Smooth muscle cell of the brain vasculature (primary cell): ENCODE data around the gene OTUD5.
A peak's percentile ranks its signal among the peaks of the same experiment; 100 is the strongest.

Experiments
- DNase-seq: peaks from one replicate; pipeline ENCODE4 v3.0.0-alpha.2; 2012; ENCODE audit warnings: low read depth, low spot score

The OTUD5 gene

DNA sequence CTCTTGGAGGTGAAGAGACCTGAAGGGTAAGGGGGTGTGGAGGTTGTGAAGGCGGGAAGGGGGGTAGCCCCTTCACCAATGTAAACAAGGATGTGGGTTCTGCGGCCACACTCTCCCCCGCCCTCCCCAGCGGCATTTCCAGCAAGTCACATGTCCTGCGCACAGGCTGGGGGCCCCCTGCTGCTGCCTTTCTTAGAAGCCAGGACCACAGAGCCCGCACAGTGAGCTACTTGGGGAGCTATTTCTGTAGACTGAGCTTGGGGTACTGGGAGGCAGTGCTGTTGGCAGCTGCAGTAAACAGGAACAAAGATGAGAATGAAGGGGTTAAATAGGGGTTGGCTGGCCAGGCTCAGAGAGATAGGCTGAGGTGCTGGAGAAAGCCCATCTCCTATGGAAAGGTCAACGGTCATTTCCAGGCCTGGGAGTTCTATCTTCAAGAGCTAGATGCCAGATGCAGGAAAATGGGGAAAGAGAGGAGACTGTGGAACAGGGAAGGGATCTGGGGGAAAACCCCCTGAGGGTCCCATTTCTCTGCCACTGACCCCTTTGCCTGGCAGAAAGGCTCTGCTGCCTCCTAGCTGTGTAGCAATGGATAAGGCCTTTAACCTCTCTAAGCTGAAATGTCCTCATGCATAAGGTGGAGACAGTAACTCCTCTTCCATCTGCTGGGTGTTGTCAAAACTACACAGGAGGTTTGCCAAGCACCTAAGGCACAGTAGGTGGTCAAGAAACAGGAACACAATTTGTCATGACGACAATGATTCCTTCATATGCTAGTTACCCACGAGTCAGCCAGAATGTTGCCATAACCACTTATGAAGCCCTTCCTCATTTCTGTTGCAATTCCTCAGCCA, 20.1 kb downstream of the OTUD5 start:
- no peak for DNase-seq

DNA sequence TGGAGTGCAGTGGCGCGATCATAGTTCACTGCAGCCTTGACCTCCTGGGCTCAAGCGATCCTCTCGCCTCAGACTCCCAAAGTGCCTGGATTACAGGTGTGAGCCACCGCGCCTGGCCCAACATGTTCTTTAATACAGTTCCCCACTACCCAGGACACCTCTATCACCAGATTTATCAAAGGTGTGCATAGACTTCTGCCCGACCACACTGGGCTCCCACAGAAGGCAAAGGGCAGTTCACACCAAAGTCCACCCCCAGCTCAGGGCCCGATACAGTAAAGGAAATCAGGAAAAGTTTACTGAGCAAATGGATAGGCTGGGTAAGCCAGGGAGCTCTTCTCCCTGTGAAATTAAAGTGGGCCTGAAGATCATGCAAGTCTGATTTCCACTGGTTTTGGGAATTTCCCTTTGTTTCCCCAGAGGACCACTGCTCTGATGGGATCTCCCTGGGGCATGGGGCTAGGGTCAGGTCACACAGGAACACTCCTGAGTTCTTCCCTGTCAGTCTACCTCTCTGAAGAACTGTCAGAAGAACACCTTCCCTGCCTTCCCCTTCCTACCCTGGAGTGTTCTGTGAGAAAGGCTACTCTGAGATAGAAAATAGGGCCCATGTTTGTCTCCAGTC, 20.9 kb downstream of the OTUD5 start:
- no peak for DNase-seq

DNA sequence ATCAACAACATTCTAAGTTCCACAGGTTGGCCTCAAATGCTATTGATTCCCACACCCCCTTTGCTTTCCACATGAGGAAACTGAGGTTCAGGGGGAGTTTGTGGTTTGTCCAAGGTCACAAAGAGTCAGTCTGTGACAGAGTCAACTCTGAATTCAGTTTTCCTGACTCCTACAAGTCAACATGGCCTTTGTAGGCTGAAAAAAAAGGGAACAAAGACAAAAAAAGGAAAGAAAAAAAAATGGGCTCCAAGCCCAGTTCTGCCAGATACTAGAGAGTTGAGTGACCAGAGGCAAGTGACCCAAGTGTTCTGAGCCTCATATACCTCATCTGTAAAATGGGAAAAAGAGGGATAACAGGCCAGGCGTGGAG, 22.1 kb downstream of the OTUD5 start:
- no peak for DNase-seq

DNA sequence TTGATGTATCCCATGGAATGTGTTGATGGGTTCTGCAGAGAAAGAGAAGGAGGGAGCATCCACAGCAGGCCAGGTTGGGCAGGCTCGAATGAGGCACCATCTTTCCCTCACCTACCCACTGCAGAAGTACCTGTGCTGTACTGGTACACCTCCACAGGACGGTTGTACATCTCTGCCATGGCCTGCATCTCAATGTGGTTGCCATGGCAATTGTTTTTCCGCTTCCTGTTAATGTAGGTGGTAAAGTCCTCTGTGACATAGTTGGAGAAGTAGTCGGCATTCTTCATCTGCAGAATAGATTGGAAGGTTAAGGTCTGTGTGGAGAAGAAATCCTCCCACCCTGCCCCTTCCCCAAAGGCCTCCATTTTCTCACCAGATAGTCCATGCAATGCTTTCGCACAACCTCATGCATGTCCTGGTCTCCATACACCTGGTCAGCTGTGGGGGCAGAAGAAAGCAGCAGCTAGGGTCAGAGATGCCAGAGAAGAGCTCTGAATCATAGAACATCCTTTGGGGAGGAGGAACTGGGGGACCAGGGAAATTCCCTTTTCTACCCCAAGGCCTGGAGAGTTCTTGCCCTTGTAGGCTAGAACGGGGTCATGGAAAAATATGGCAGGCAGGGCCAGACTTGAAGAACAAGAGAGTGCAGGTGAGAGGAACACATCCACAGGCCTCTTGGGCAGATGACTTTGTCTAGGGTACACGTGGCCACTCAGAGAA, 22.7 kb downstream of the OTUD5 start:
- no peak for DNase-seq

DNA sequence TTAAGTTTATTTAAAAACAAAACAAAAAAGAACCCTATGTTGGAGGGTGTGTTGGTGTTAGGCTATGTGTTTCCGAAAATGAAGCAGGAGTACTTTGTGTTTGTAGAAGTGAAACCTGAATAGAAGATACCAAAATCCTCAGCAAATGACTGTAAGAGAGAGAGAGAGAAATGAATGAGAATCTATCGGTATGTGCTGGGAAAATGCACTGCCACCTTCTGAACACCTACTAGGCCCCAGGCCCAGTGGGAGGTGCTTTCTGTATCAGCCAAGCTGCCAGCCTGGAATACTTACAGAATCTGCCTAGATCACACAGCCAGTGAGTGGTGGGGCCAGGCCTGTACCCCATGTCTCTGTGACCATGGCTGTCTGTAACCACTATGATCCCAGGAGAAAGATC, 23.6 kb downstream of the OTUD5 start:
- DNase-seq, result no peak

DNA sequence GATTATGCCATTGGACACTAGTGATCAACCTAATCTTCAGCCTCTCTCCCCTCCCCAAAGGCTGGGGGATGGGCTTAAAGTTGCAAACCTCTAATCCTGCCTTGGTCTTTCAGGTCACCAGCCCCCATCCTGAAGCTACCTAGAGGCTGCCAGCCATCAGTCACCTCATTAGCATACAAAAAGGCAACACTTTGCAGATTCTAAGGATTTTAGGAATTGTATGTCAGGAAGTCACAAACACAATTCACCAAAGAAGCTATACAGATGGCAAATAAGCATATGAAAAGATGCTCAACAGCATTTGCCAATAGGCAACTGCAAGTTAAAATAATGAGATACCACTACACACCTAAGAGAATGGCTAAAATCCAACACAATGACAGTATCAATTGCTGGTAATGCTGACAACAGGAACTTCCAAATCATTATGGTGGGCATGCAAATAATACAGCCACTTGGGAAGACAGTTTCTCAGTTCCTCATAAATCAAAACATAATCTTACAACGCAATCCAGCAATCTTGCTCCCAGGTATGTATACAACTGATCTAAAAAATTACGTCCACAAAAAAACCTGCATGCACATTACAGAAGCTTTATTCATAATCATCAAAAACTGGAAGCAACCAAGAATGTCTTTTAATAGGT, 29.5 kb downstream of the OTUD5 start:
- DNase-seq, result no peak

DNA sequence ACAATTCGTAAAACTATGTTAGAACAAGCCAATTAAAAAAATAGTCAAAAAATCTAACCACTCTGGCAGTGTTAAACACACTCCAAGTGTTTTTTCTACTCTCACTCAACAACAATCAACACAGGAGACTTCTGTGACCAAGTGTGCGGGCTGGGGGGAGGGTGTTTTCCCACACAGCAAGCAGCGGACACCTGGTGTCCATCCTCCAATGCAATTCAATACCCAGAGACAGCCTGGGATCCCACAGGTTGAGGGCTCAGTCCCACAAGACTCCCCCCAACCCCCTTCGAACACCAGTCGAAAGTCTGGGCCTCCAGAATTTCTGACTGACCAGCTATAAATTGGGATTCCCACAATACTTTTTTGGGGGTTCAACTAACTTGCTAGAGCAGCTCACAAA, 30.3 kb downstream of the OTUD5 start:
- no peak for DNase-seq

DNA sequence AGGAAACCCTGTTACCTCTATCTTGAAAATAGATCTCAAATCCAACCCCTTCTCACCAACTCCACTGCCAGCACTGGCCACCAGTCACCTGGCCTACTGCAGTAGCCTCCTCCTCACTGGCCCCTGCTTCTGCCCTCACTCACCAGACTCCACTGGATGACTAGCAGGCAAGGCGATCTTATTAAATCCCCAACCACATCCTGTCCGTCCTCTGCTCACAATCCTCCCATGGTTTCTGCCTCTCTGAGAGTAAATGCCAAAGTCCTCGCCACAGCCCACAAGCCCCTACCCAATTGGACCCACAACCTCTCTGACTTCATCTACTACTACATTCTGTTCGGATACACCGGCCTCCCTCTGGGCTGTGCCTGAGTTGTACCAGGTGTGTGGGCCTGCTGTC, 33.1 kb downstream of the OTUD5 start:
- DNase-seq, result no peak

DNA sequence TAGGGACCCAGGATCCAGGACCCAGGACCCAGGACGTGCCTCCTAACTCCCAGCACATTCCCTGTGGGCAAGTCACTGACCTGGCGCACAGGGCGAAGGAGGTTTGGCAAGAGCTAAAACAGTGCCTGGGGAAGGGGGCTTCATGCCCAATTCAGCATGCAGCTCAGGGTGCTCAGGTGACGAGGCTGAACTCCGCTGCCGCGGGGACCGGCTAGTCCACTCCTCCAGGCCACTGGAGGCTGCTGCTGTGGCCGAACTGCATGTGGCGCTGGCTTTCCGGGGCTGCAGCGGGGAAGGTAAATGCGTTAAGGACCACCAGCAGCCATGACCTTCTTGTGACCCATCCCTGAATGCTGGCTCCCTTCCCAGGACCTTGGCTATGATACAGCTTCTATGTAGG, 33.6 kb downstream of the OTUD5 start:
- DNase-seq, result no peak

DNA sequence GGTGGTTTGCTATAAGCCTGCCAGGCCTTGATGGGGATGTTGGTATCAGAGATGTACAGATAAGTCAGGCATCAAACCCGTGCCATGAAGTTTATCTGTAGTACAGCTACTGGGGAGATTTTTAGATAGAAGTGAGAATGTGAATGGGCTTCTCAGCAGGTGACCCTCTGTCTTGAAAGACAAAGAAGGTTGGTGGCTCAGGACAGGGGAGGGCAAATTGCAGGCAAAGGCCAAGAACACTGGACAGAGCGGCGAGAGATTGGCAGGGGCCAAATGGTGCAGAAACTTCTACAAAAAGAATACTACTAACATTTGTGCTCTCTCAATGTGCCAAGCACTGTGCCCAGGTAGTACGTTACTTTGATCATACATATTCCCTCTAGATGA, 36.7 kb downstream of the OTUD5 start:
- DNase-seq, result no peak

DNA sequence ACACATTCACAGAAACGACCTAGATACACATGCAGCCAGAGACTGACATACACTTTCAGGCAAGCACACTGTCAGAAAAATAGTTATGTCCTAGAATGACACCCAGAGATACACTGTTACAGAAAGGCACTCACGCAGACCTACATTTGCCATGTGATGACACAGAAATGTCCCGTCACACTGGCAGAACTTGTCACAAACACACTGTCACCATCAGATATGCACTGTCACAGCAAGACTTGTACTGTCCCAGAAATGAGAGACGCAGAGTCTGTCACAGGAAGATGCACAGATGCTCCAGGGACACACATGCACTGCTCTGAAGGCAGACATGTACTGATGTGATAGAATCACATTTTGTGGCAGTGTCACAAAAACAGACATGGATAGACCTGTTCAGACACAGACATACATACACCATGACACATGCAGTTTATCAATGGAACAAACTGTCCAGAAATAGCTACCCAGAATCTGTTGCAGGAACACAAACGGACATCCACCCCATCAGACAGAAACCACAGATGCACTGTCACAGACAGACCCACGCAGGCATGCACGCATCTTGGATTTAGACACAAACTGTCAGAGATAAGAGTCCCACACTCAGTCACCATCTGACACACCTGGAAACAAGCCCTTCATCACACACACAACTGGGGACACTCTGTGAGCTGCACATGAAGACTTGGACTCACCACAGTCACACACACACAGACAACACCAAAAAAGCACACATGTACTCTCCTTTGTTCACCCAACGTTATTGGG, 37.3 kb downstream of the OTUD5 start:
- no peak for DNase-seq

DNA sequence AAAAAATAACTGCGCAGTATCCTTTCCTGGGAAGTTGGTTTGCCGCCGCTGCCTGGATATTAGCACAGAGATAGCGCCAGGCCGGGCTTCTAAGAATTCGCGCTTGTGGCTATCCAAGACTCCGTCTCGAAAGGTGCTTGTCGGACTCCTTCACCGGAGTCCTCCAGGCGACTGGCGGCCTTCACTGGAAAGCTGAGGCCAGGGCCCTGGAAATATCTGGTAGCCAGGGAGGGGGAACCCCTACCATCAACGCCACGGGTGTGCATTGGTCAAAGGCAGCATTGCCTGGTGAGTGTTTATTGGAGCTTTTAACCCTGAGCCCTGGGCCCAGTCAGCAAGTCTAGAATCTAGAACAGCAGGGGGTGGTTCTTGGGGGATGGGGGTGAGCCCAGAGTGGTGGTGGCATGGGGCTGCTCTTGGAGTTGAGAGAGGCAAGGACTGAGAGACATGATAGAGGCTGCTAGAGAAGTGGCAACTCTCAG, 38.0 kb downstream of the OTUD5 start:
- no peak for DNase-seq

DNA sequence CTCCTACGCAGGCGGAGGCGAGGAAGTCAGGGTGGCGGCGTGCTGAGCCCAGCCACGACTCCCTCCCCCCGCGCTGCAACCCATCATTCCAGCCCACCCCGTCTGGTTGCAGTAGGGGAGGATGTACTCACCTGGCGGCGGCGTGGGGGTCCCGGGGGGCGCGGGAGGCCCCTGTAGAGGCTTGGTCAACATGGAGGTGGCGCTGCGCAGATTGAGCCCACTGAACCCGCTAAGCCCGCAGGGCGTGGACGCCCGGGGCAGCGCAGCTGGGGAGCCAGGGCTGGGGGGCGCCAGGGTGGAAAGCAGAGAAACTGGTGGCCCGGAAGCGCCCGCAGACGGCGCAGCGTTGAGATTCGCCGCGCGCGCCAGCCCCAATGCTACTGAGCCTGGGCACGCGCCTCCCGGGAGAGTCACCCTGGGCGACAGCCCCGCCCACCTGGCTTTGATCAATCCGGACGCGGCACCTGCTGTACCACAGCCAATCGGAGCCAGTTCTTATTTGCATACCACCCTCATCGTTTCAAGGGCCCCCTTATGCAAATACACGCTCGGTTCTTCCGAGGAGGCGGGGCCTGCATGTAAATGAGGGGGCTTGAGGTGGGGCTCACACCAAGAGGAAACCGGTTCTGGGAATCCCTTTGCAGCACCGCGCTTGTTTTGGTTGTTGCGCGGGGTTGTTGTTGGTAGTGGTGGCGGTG, 38.6 kb downstream of the OTUD5 start, which contains the start of gene PIM2:
PIM2 (minus strand) TSS at position 382 of the 698 bp plus-strand sequence; CDS start at position 192, 190 bp downstream.
- DNase-seq, result no peak

DNA sequence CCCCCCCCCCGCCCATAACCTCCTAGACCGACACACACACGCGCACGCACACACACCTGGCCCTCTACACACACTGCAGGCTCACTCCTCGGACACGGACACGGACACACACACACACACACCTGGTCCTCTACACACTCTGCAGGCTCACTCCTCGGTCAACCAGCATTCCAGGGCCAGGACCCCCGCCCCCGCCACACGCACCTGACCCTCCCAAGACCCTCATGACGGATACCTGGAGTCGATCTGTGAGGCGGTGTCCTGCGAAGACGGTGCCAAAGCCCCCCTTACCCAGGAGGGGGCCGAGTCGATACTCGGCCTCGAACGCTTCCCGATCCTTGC, 39.1 kb downstream of the OTUD5 start:
- DNase-seq, result no peak

DNA sequence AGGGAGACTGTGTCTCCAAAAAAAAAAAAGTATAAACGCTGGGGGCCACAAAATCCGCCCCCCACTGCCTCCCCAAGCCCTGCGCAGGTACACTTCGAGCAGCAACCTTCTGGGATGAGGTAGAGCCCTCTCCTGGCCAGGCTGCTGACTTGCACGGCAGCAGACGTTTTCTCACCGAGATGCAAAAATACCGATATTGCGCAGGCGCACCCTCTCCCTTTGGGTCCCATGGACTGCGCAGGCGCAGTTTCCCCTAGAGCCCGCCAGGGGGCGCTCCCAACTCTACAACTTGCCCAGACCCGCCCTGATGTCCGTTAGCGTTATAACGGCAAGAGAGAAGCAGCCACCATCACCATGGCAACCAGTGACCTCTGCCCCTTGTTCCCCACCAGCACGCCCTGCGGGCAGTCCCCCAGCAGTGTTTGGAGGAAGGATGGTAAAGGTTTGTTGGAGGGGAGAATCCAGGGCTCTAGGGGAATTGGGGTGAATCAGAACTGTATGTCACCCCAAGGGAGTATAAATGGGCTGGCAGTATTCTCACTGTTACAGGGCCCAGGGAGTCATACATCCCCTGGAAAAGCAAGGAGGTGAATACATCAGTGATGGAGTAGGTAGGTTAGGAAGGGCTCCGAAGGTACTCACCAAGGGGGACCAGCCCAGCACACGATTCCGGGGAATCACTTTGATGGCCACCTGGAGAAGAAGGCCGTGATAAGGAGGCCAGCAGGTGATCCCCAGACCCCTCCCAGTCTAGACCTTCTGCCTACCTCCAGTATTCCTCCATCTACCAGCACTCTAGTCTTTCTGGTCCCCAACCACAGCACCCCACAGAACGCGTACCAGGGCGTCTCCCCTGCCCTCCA, 40.0 kb downstream of the OTUD5 start:
- DNase-seq, result peak; percentile 68

DNA sequence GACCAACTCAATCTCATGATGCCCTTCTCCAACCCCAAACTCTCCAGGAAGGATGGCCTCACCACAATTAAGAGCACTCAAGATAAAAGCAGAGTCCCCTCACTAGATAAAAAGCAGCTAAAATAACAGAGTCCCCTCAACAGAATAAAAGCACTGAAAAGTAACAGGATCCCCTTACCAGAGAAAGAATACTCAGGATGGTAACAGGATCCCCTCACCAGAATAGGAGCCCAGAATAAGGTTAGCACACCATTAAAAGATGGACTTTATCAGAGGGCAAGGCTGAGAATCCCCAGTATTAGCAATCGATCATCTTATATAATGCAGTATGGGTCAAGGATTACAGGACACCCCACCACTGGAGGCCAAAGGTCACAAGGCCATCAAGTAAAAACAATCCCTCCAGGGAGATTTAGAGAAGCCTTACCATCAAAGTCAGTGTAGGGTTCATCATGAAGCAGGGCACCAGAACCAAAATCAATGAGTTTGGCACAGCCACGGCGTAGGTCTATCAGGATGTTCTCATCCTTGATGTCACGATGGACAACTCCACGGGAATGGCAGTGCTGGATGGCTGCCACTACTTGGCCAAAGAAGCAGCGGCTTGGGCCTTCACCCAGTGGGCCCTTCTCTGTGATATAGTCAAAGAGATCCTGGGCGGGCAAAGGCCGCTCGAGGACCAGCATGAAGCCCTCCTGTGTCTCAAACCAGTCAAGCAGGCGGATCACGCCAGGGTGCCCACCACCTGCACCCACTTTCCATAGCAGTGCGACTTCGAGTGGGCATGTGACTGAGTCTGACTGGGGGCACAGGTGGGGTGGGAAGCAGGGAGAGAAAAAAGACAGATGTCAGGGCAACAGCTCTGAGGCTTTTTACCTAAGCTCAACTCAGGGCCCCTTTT, 42.6 kb downstream of the OTUD5 start:
- DNase-seq, result no peak

DNA sequence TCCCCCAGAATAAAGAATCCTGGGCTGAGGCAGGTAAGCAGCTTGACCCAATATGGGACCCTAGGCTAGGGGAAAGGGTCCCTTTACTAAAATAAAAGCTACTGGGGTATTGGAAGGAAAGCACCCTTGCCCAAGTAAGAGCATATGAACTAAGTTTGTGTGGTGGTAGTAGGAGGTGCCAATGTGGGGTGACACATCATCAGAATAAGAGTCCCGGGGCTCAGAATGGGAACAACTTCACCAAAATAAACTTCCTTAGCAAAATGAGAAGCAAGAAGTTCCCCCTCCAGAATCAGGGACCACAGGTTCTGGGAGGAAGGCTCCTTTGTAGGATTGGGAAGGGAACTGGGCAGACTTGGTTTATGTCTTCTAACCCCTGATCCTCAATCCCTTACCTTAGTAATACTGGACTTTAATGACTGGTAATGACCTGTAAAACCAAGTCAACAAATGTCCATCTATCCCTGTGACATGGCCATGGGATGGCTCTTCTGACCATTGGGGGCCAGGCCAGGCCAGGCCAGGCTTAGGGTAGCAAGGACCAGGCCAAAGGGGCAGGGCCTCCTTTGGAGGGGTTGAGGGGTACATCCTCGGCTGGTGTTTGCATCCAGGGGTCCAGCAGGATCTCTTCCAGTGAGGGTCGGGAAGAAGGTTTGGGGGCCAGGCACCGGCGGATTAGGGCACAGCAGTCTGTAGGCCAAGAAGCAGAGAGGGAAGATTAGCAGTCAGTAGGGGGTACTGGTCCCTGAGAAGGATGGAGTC, 43.6 kb downstream of the OTUD5 start:
- no peak for DNase-seq
